ENCODE data around the gene ANKRD6.

Gene ANKRD6

DNA sequence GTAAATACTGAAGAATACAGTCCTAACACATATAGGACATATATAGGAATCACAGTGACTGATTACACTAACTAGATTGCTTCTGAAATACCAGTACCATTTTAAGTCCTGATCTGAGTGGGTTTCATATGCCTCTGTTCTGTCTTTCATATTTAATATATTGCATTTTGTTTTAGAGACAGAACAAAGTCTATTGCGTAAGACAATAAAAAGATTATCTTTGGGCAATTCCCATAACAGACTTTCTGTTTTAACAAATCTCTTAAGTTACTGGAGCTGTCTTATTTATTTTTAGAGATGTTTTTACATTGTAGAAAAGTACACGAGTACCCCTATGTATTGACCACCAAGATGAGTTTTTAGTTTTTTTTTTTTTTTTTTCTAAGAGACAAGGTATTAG is 29.6 kb downstream of the ANKRD6 start:
- H3K27me3 ChIP-seq (replicated peaks; ENCODE audit: control insufficient read depth, insufficient read depth, low read length, poor library complexity, severe bottlenecking) = no peaks in the 10 kb centered on the region
- no peaks in the 10 kb centered on the region for H3K4me1 ChIP-seq (ENCODE audit: control insufficient read depth, insufficient read depth, low read length, poor library complexity, severe bottlenecking)
- no peaks in the 10 kb centered on the region for H3K36me3 ChIP-seq (ENCODE audit: control insufficient read depth, insufficient read depth, low read length)
- no peaks in the 10 kb centered on the region for H3K9me3 ChIP-seq (ENCODE audit: control insufficient read depth, low read length)
- no peak for DNase-seq
- H3K27ac ChIP-seq (ENCODE audit: insufficient read depth, low read length, poor library complexity, severe bottlenecking) = no peak overlapping the region
- no peak overlapping the region for H3K4me3 ChIP-seq (ENCODE audit: insufficient read depth, low read depth, low read length, poor library complexity, severe bottlenecking)

DNA sequence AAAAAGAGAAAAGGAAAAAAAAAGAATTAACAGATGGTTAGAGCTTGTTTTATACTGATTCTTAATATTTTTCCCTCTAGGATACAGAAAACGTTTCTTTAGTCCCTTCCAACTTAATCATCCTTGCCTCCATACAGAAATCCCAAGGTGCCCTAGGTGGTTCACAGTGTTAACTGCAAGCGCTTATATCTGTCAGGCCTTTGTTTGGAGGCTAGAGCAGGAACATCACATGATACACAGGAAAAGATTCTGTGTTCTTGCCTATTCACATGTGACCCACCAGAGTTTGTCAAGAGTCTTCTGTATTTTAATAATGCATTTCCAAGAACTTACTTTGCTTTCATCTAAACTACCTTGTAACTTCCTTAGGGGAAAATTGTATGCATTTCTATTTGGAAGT is 31.3 kb downstream of the ANKRD6 start:
- Histone ChIP-seq H3K36me3 (ENCODE audit: control insufficient read depth, insufficient read depth, low read length) (no peaks in the 10 kb centered on the region), H3K27ac (ENCODE audit: insufficient read depth, low read length, poor library complexity, severe bottlenecking) (no peak overlapping the region), H3K9me3 (ENCODE audit: control insufficient read depth, low read length) (no peaks in the 10 kb centered on the region), H3K4me1 (ENCODE audit: control insufficient read depth, insufficient read depth, low read length, poor library complexity, severe bottlenecking) (no peaks in the 10 kb centered on the region), H3K4me3 (ENCODE audit: insufficient read depth, low read depth, low read length, poor library complexity, severe bottlenecking) (no peak overlapping the region), H3K27me3 (replicated peaks; ENCODE audit: control insufficient read depth, insufficient read depth, low read length, poor library complexity, severe bottlenecking) (no peaks in the 10 kb centered on the region)
- DNase-seq = no peak

DNA sequence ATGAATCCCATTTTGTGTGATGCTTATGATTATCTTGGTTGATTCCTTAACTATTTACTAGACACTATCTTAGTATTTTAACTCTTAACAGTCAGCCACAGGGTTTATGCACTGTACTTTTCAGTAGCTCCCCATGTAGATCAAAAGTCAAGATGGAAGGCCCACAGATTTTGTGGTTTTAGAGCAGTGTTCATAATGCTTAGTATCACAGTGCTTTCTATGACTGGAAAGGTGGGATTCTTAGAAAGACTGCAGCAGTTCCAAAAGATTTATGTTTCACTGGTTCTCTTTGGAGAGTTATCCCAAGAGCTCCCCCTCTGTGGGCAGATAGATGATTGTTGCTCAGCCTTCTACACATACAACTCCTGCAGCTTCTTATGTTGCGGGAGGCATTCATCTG is 34.5 kb downstream of the ANKRD6 start:
- H3K4me3 ChIP-seq (ENCODE audit: insufficient read depth, low read depth, low read length, poor library complexity, severe bottlenecking) = no peak overlapping the region
- H3K27ac ChIP-seq (ENCODE audit: insufficient read depth, low read length, poor library complexity, severe bottlenecking) = no peak overlapping the region
- no peaks in the 10 kb centered on the region for H3K4me1 ChIP-seq (ENCODE audit: control insufficient read depth, insufficient read depth, low read length, poor library complexity, severe bottlenecking)
- DNase-seq = no peak
- H3K27me3 ChIP-seq (replicated peaks; ENCODE audit: control insufficient read depth, insufficient read depth, low read length, poor library complexity, severe bottlenecking) = no peaks in the 10 kb centered on the region
- no peaks in the 10 kb centered on the region for H3K36me3 ChIP-seq (ENCODE audit: control insufficient read depth, insufficient read depth, low read length)
- no peaks in the 10 kb centered on the region for H3K9me3 ChIP-seq (ENCODE audit: control insufficient read depth, low read length)

DNA sequence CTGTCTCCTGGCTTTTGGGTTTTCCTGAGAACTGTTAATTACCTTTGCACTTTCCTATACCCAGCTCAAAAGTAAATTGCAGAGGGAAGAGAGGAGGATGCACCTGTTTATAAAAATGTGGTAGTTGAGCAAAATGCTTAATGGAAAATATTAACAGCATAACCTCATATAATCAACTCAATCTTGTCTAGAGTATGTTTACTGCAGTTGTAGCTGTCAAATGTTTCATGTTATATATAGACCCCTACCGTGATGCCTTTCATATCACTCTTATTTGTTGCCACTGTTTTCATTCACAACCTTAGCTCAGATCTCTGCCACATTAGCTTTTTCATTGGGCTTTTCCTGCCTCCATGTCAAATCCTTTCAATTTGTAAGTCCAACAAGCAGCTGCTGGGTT is 36.0 kb downstream of the ANKRD6 start:
- H3K4me3 ChIP-seq (ENCODE audit: insufficient read depth, low read depth, low read length, poor library complexity, severe bottlenecking) = no peak overlapping the region
- no peak overlapping the region for H3K27ac ChIP-seq (ENCODE audit: insufficient read depth, low read length, poor library complexity, severe bottlenecking)
- no peaks in the 10 kb centered on the region for H3K36me3 ChIP-seq (ENCODE audit: control insufficient read depth, insufficient read depth, low read length)
- no peaks in the 10 kb centered on the region for H3K9me3 ChIP-seq (ENCODE audit: control insufficient read depth, low read length)
- DNase-seq = no peak
- H3K27me3 ChIP-seq (replicated peaks; ENCODE audit: control insufficient read depth, insufficient read depth, low read length, poor library complexity, severe bottlenecking) = no peaks in the 10 kb centered on the region
- no peaks in the 10 kb centered on the region for H3K4me1 ChIP-seq (ENCODE audit: control insufficient read depth, insufficient read depth, low read length, poor library complexity, severe bottlenecking)

DNA sequence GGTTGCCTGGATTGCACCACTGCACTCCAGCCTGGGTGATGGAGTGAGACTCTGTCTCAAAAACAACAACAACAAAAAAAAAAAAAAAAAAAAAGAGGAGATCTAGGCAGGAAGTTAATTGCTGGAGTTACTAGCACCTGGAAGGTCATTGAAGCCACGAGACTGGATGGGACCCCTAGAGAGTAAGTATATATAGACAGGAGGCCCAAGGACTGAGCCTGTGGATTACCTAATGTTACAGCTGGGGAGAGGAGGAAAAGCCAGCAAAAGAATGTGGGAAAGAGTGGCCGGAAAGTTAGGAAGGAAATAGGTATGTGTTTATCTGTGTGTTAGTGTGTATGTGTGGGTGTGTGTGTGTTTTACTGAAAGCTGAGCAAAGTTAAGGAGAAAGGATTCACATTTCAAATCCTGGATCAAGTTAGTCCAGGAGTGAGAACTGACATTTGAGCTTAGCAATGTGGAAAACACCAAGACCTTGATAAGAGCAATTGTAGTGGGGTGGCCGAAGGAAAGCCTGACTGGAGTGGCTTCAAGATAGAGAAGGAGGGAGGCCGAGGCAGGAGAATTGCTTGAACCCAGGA is 38.4 kb downstream of the ANKRD6 start:
- peaks cover 5% of the 10 kb centered on the region for H3K4me1 ChIP-seq (ENCODE audit: control insufficient read depth, insufficient read depth, low read length, poor library complexity, severe bottlenecking)

DNA sequence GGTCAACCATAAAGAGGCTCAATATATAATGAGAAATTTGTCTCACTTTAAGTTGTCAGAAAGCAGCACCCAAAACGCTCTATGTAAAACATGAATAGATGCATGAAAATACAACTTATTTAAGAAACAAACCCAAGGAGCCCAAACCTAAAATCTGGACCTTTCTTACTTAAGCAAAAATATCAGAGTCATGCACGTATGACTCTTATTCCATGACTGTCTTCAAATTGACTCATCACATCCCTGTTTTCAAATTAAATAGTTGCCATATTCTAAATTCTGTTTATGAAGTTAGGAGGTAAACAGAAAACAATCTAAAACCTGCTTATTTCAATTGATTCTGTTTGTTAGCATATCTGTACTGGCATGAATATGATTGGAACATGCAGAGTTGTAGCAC is 42.1 kb downstream of the ANKRD6 start:
- Histone ChIP-seq H3K36me3 (ENCODE audit: control insufficient read depth, insufficient read depth, low read length) (no peaks in the 10 kb centered on the region), H3K27me3 (replicated peaks; ENCODE audit: control insufficient read depth, insufficient read depth, low read length, poor library complexity, severe bottlenecking) (no peaks in the 10 kb centered on the region), H3K9me3 (ENCODE audit: control insufficient read depth, low read length) (no peaks in the 10 kb centered on the region), H3K4me1 (ENCODE audit: control insufficient read depth, insufficient read depth, low read length, poor library complexity, severe bottlenecking) (peaks cover 5% of the 10 kb centered on the region), H3K4me3 (ENCODE audit: insufficient read depth, low read depth, low read length, poor library complexity, severe bottlenecking) (no peak overlapping the region), H3K27ac (ENCODE audit: insufficient read depth, low read length, poor library complexity, severe bottlenecking) (no peak overlapping the region)
- no peak for DNase-seq

More for the DNA sequence above, 38.4 kb downstream of the ANKRD6 start:
- no peak overlapping the region for H3K27ac ChIP-seq (ENCODE audit: insufficient read depth, low read length, poor library complexity, severe bottlenecking)
- H3K9me3 ChIP-seq (ENCODE audit: control insufficient read depth, low read length) = no peaks in the 10 kb centered on the region
- DNase-seq = no peak
- H3K36me3 ChIP-seq (ENCODE audit: control insufficient read depth, insufficient read depth, low read length) = no peaks in the 10 kb centered on the region
- H3K4me3 ChIP-seq (ENCODE audit: insufficient read depth, low read depth, low read length, poor library complexity, severe bottlenecking) = no peak overlapping the region
- no peaks in the 10 kb centered on the region for H3K27me3 ChIP-seq (replicated peaks; ENCODE audit: control insufficient read depth, insufficient read depth, low read length, poor library complexity, severe bottlenecking)

DNA sequence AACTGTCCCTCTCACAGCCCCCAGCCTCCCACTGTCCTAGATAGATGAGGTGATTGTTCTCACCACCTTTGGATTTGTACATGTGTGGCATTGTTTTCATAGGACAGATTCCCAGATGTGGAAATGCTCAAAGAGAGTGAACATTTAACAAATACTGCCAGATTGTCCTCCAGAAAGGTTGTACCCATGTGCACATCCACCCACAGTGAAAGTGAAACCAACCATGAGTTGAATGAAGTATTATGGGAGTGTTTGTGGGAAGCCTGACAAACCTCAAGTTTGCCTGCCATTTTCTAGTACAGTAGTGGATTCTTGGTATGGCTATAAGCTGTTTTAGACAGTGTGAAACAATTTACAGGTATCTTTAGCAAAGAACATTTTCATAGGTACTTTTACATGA is 42.7 kb downstream of the ANKRD6 start:
- Histone ChIP-seq H3K9me3 (ENCODE audit: control insufficient read depth, low read length) (no peaks in the 10 kb centered on the region), H3K4me3 (ENCODE audit: insufficient read depth, low read depth, low read length, poor library complexity, severe bottlenecking) (no peak overlapping the region), H3K4me1 (ENCODE audit: control insufficient read depth, insufficient read depth, low read length, poor library complexity, severe bottlenecking) (peaks cover 5% of the 10 kb centered on the region), H3K27me3 (replicated peaks; ENCODE audit: control insufficient read depth, insufficient read depth, low read length, poor library complexity, severe bottlenecking) (no peaks in the 10 kb centered on the region), H3K36me3 (ENCODE audit: control insufficient read depth, insufficient read depth, low read length) (no peaks in the 10 kb centered on the region), H3K27ac (ENCODE audit: insufficient read depth, low read length, poor library complexity, severe bottlenecking) (no peak overlapping the region)
- no peak for DNase-seq

DNA sequence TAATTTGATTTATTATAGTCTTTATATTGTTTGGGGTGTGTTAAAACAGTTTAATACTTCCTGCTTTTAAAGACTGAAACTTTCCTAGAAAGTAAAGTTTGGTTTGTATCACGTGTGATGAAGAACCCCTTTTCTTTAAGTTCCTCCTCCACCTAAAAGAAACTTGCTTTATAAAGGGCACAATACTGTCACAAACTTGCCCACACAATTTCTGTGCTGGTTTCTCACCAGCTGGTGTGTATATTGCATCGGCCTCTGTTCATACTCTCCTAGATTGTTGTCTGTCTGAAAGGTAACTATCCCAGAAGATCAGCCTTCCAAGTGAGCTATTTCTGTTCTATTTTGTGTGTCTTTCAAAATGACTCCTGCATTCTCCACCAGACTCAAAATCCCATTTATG is 46.9 kb downstream of the ANKRD6 start:
- H3K27ac ChIP-seq (ENCODE audit: insufficient read depth, low read length, poor library complexity, severe bottlenecking) = no peak overlapping the region
- H3K27me3 ChIP-seq (replicated peaks; ENCODE audit: control insufficient read depth, insufficient read depth, low read length, poor library complexity, severe bottlenecking) = no peaks in the 10 kb centered on the region
- H3K4me3 ChIP-seq (ENCODE audit: insufficient read depth, low read depth, low read length, poor library complexity, severe bottlenecking) = no peak overlapping the region
- DNase-seq = no peak
- H3K36me3 ChIP-seq (ENCODE audit: control insufficient read depth, insufficient read depth, low read length) = no peaks in the 10 kb centered on the region
- H3K9me3 ChIP-seq (ENCODE audit: control insufficient read depth, low read length) = no peaks in the 10 kb centered on the region
- peaks cover 5% of the 10 kb centered on the region for H3K4me1 ChIP-seq (ENCODE audit: control insufficient read depth, insufficient read depth, low read length, poor library complexity, severe bottlenecking)

DNA sequence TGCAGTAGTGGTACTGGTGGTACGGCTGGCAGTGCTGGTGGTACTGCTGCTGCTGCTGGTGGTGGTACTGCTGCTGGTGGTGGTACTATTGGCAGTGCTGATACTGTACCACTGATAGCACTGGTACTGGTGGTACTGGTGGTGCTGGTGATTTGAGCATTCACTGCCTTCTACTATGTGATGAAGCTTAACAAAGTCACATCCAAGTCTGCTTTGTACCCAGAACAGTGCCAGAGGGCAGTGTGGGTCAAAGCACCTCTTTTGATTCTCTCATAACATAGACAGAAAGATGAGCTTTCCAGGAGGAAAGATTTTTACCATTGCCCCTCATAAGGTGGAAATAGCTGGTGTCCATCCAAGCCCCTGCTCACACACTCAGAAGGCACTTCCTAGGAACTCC is 48.7 kb downstream of the ANKRD6 start:
- no peak for DNase-seq
- H3K4me3 ChIP-seq (ENCODE audit: insufficient read depth, low read depth, low read length, poor library complexity, severe bottlenecking) = no peak overlapping the region
- no peak overlapping the region for H3K27ac ChIP-seq (ENCODE audit: insufficient read depth, low read length, poor library complexity, severe bottlenecking)
- H3K4me1 ChIP-seq (ENCODE audit: control insufficient read depth, insufficient read depth, low read length, poor library complexity, severe bottlenecking) = no peaks in the 10 kb centered on the region
- no peaks in the 10 kb centered on the region for H3K27me3 ChIP-seq (replicated peaks; ENCODE audit: control insufficient read depth, insufficient read depth, low read length, poor library complexity, severe bottlenecking)
- no peaks in the 10 kb centered on the region for H3K36me3 ChIP-seq (ENCODE audit: control insufficient read depth, insufficient read depth, low read length)
- no peaks in the 10 kb centered on the region for H3K9me3 ChIP-seq (ENCODE audit: control insufficient read depth, low read length)

DNA sequence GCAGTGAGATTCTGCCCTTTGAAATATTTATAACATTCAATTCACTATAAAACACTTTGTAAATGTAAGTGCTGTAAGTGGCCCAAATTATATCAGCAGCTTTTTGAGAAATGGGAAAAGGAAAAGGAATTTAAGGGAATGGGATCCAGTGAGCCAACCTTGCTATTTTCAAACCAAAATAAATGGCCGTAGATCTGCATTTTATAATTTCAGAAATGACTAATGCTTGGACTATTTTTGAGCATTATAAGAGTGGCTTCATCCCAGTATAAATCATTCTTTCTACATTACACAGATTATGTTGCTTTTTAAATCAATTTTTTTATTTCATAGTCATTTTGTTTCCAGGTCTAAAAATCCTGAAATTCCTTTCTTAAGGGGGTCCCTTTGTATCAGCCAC is 49.2 kb downstream of the ANKRD6 start:
- DNase-seq = no peak

More for the DNA sequence above, 49.2 kb downstream of the ANKRD6 start:
- H3K36me3 ChIP-seq (ENCODE audit: control insufficient read depth, insufficient read depth, low read length) = no peaks in the 10 kb centered on the region
- H3K27ac ChIP-seq (ENCODE audit: insufficient read depth, low read length, poor library complexity, severe bottlenecking) = no peak overlapping the region
- H3K27me3 ChIP-seq (replicated peaks; ENCODE audit: control insufficient read depth, insufficient read depth, low read length, poor library complexity, severe bottlenecking) = no peaks in the 10 kb centered on the region
- no peaks in the 10 kb centered on the region for H3K4me1 ChIP-seq (ENCODE audit: control insufficient read depth, insufficient read depth, low read length, poor library complexity, severe bottlenecking)
- H3K9me3 ChIP-seq (ENCODE audit: control insufficient read depth, low read length) = no peaks in the 10 kb centered on the region
- H3K4me3 ChIP-seq (ENCODE audit: insufficient read depth, low read depth, low read length, poor library complexity, severe bottlenecking) = no peak overlapping the region
